CD4-positive, alpha-beta memory T cell (primary cell): Measurements from ENCODE around the gene RPTN. TPM values are rescaled to one million over a fixed set of nuclear protein-coding genes. Genes with fewer than 3 reads are reported as not detected.

Experiments used
- CTCF ChIA-PET: fragments of 350-600 bp; sonication (Branson Sonifier 250); formaldehyde crosslinking; loops from one replicate; lab custom pipeline; 2021; ENCODE audit warnings: inconsistent platforms; ENCODE audit not compliant: partially characterized antibody; lab: Charles Lee
- POLR2A ChIA-PET: fragments of 350-600 bp; sonication (Branson Sonifier 250); formaldehyde crosslinking; loops from one replicate; lab custom pipeline; 2021; ENCODE audit not compliant: partially characterized antibody; lab: Charles Lee
- DNase-seq, 5 donors: peaks; one replicate each; pipeline versions ENCODE4 v3.0.0 to v3.0.0-alpha.2; 2020 to 2022; ENCODE audit warnings: mixed read lengths in 1 of 5
- H3K27ac ChIP-seq: one replicate; pipeline ENCODE4 v1.7.0; 2013; ENCODE audit warnings: low read depth, low read length
- H3K27me3 ChIP-seq: 2 replicates; pipeline ENCODE4 v1.7.0; 2013; ENCODE audit warnings: mild to moderate bottlenecking, low read length, moderate library complexity; ENCODE audit not compliant: insufficient read depth
- H3K36me3 ChIP-seq: 2 replicates; pipeline ENCODE4 v1.7.0; 2013; ENCODE audit warnings: mild to moderate bottlenecking, low read length, moderate library complexity; ENCODE audit not compliant: insufficient read depth
- H3K4me1 ChIP-seq: 2 replicates; pipeline ENCODE4 v1.7.0; 2013; ENCODE audit warnings: mild to moderate bottlenecking, low read length, moderate library complexity; ENCODE audit not compliant: insufficient read depth
- H3K4me3 ChIP-seq, 2 donors: one replicate each; pipeline ENCODE4 v1.7.0; 2013; ENCODE audit warnings: low read length in 2 of 2, mild to moderate bottlenecking in 1 of 2
- H3K9me3 ChIP-seq, 2 donors: one replicate each; pipeline ENCODE4 v1.7.0; 2013; ENCODE audit warnings: low read length in 2 of 2, control low read depth in 1 of 2; ENCODE audit not compliant: control insufficient read depth in 1 of 2
- H3K27ac Mint-ChIP-seq, 7 donors: one replicate each; pipeline ENCODE4 v1.8.0; 2020 to 2021; ENCODE audit warnings: mixed read lengths in 7 of 7, mild to moderate bottlenecking in 6 of 7, inconsistent platforms in 3 of 7, moderate library complexity in 3 of 7
- H3K27me3 Mint-ChIP-seq, 2 donors: one replicate each; pipeline ENCODE4 v1.8.0; 2020 to 2021; ENCODE audit warnings: mixed read lengths in 2 of 2
- H3K36me3 Mint-ChIP-seq, 2 donors: one replicate each; pipeline ENCODE4 v1.8.0; 2020 to 2021; ENCODE audit warnings: mixed read lengths in 2 of 2, inconsistent platforms in 1 of 2, mild to moderate bottlenecking in 1 of 2
- H3K4me1 Mint-ChIP-seq, 4 donors: one replicate each; pipeline ENCODE4 v1.8.0; 2020 to 2021; ENCODE audit warnings: mixed read lengths in 4 of 4, mild to moderate bottlenecking in 1 of 4
- H3K4me3 Mint-ChIP-seq, 8 donors: one replicate each; pipeline ENCODE4 v1.8.0; 2020 to 2021; ENCODE audit warnings: mixed read lengths in 8 of 8, mild to moderate bottlenecking in 7 of 8, moderate library complexity in 6 of 8, inconsistent platforms in 3 of 8
- H3K9me3 Mint-ChIP-seq, 8 donors: one replicate each; pipeline ENCODE4 v1.8.0; 2020 to 2021; ENCODE audit warnings: mixed read lengths in 8 of 8, mild to moderate bottlenecking in 5 of 8, inconsistent platforms in 3 of 8, moderate library complexity in 1 of 8
- intact Hi-C: fragments of 100-400 bp; cut with micrococcal nuclease; formaldehyde crosslinking; loops from one replicate; pipeline ENCODE4 v1.15.1; 2023
- polyA plus RNA-seq, 2 donors: library from polyadenylated mRNA; unstranded; fragments of 300-500 nt; fragmentation: Illumina TruSeq; gene quantifications; one replicate each; pipeline ENCODE4 v1.2.3, GENCODE V29; 2021
- total RNA-seq, 2 experiments: library from RNA; stranded (reverse); gene quantifications; one replicate each; pipeline ENCODE4 v1.2.3, GENCODE V29; 2021

Gene RPTN
- total and polyA plus RNA-seq, 4 experiments from 2014 or later = not detected

GRCh38 chr1:152130186-152130585, 28.8 kb downstream of the RPTN start:
- no peak overlapping the region for H3K4me3 Mint-ChIP-seq
- POLR2A ChIA-PET = no interaction called here
- Histone ChIP-seq H3K36me3 (no peaks in the 10 kb centered on the region), H3K9me3 (no peaks in the 10 kb centered on the region), H3K27ac (no peak overlapping the region), H3K27me3 (peaks cover 20% of the 10 kb centered on the region), H3K4me3 (no peak overlapping the region), H3K4me1 (no peaks in the 10 kb centered on the region)
- no peaks in the 10 kb centered on the region for H3K36me3 Mint-ChIP-seq
- peaks cover 42 to 51% of the 10 kb centered on the region in 2 donors for H3K27me3 Mint-ChIP-seq
- DNase-seq = no peak
- no peak overlapping the region for H3K27ac Mint-ChIP-seq
- H3K9me3 Mint-ChIP-seq = peaks cover 0 to 27% (median 18%) of the 10 kb centered on the region in 8 donors
- intact Hi-C loops = no loop called here
- H3K4me1 Mint-ChIP-seq = no peaks in the 10 kb centered on the region
- CTCF ChIA-PET = no interaction called here

DNA sequence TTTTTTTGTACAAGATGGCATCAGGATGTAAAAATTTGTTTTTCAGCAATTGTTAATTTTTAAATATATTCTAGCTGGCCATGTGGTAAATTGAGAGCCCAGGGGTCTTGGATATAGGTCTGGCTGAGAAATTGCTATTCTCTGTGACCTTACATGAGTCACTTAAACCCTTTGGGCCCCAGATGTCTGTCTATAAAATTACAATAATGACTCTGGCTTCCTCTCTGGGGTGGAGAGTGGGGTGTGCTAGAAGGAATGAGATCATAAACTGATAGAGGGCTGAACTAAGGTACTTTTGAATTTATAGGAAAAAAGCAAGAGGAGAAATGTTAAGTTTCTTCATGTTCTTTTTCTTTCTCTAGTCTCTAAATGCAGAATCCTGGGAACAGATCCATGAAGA, 31.4 kb downstream of the RPTN start:
- intact Hi-C loops = no loop called here
- Mint-ChIP-seq H3K36me3 (no peaks in the 10 kb centered on the region), H3K4me3 (no peak overlapping the region), H3K4me1 (no peaks in the 10 kb centered on the region), H3K27me3 (peaks cover 44 to 55% of the 10 kb centered on the region in 2 donors), H3K27ac (no peak overlapping the region), H3K9me3 (peaks cover 0 to 17% (median 6%) of the 10 kb centered on the region in 8 donors)
- no peaks in the 10 kb centered on the region for H3K9me3 ChIP-seq
- CTCF ChIA-PET = no interaction called here
- no peak overlapping the region for H3K4me3 ChIP-seq
- peaks cover 20% of the 10 kb centered on the region for H3K27me3 ChIP-seq
- no peaks in the 10 kb centered on the region for H3K4me1 ChIP-seq
- H3K36me3 ChIP-seq = no peaks in the 10 kb centered on the region
- POLR2A ChIA-PET = no interaction called here
- no peak overlapping the region for H3K27ac ChIP-seq
- DNase-seq = no peak

GRCh38 chr1:152125834-152126443, 33.1 kb downstream of the RPTN start:
- H3K27me3 ChIP-seq = peaks cover 28% of the 10 kb centered on the region
- no peak for DNase-seq
- Mint-ChIP-seq H3K4me1 (no peaks in the 10 kb centered on the region), H3K27me3 (peaks cover 52 to 59% of the 10 kb centered on the region in 2 donors), H3K27ac (no peak overlapping the region), H3K36me3 (no peaks in the 10 kb centered on the region), H3K9me3 (peaks cover 0 to 6% (median 2%) of the 10 kb centered on the region in 8 donors), H3K4me3 (no peak overlapping the region)
- H3K27ac ChIP-seq = no peak overlapping the region
- ChIA-PET CTCF (interaction anchor here (1.2 kb wide), 1 partner anchor 60 kb away, joined by 3 read pairs; no protein-coding TSS in a partner anchor), POLR2A (no interaction called here)
- no peaks in the 10 kb centered on the region for H3K36me3 ChIP-seq
- H3K4me1 ChIP-seq = no peaks in the 10 kb centered on the region
- no peaks in the 10 kb centered on the region for H3K9me3 ChIP-seq
- intact Hi-C loops = no loop called here
- no peak overlapping the region for H3K4me3 ChIP-seq

- H3K27ac Mint-ChIP-seq = no peak overlapping the region
- peaks cover 18 to 37% of the 10 kb centered on the region in 2 donors for H3K27me3 Mint-ChIP-seq
Measured at GRCh38 chr1:152118915-152119314, 40.1 kb downstream of the RPTN start.

DNA sequence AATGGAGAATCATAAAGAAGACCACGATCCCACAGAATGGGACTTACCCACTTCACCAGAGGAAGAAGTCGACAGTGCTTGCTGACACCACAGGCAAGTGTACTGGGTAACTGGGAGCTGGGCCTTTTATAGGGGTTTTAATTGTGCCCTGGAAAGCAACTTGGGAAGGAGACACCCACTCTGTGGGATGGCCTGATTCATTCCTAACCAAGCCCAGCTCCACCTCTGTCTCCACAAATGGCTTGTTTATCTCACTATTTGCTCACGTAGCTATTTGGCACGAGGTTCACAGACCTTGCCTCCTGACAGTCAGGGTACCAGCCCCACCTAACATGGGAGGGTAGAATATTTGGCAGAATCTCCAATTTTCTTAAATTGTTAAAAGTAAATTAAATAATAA, 43.7 kb downstream of the RPTN start, which contains the start of gene TCHH:
TSS of gene TCHH (minus strand) at position 101 of the 400 bp plus-strand sequence. CDS start 1,364 bp downstream, outside the sequence.
- peaks cover 0 to 3% (median 0%) of the 10 kb centered on the region in 8 donors for H3K9me3 Mint-ChIP-seq
- no peak within 1 kb of the TSS for H3K27ac ChIP-seq
- no peak for DNase-seq
- ChIA-PET CTCF (no interaction called here), POLR2A (no interaction called here)
- H3K9me3 ChIP-seq = no peaks in the 10 kb centered on the region
- H3K4me1 Mint-ChIP-seq = no peaks in the 10 kb centered on the region
- intact Hi-C loops = loop anchor here (10.0 kb wide), 1 partner anchor 61 kb away; no protein-coding TSS in a partner anchor
- no peak within 1 kb of the TSS for H3K4me3 ChIP-seq
- no peak within 1 kb of the TSS for H3K27ac Mint-ChIP-seq
- no peaks in the 10 kb centered on the region for H3K36me3 Mint-ChIP-seq
- no peak within 1 kb of the TSS for H3K4me3 Mint-ChIP-seq
- peaks cover 18% of the 10 kb centered on the region for H3K27me3 ChIP-seq
- no peaks in the 10 kb centered on the region for H3K36me3 ChIP-seq
- H3K27me3 Mint-ChIP-seq = peaks cover 10 to 31% of the 10 kb centered on the region in 2 donors
- peaks cover 21% of the 10 kb centered on the region for H3K4me1 ChIP-seq

More at GRCh38 chr1:152118915-152119314, 40.1 kb downstream of the RPTN start:
- ChIA-PET POLR2A (no interaction called here), CTCF (no interaction called here)
- Histone ChIP-seq H3K4me1 (no peaks in the 10 kb centered on the region), H3K27ac (no peak overlapping the region), H3K27me3 (peaks cover 17% of the 10 kb centered on the region), H3K9me3 (no peaks in the 10 kb centered on the region), H3K4me3 (no peak overlapping the region), H3K36me3 (no peaks in the 10 kb centered on the region)
- peaks cover 0 to 2% (median 0%) of the 10 kb centered on the region in 8 donors for H3K9me3 Mint-ChIP-seq
- no peaks in the 10 kb centered on the region for H3K36me3 Mint-ChIP-seq
- H3K4me3 Mint-ChIP-seq = no peak overlapping the region
- intact Hi-C loops = loop anchor here (10.0 kb wide), 1 partner anchor 64 kb away; no protein-coding TSS in a partner anchor
- DNase-seq = no peak
- H3K4me1 Mint-ChIP-seq = no peaks in the 10 kb centered on the region

DNA sequence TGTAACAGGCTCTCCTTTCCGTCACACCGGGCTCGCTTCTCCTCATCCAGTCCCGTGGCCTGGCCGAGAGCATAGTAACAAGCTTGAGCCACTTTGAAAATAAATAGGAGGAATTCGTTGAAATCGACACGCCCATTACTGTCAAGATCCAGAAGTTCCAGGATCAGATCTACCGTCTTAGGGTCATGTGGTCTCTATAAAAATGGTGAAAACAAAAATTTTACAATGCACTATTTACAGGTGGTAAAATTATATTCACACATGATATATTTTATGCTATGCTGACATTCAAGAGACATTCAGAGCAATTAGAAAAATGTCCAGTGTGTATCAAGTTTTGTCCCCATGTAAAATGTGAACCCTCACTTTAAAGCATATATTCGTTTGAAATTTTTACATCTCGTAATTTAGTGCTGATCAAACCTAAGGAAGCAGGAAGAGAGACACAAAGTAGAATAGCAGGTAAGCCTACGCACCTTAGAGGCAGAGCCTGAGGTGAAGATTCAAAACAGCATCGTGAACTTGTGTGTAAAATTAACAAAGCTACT, 46.1 kb downstream of the RPTN start:
- no peak for DNase-seq
- peaks cover 0 to 5% (median 3%) of the 10 kb centered on the region in 8 donors for H3K9me3 Mint-ChIP-seq
- H3K4me3 ChIP-seq = peak overlapping the region in 1 of 2 donors; percentile 49
- H3K36me3 Mint-ChIP-seq = no peaks in the 10 kb centered on the region
- peaks cover 0 to 5% (median 4%) of the 10 kb centered on the region in 4 donors for H3K4me1 Mint-ChIP-seq
- no peaks in the 10 kb centered on the region for H3K36me3 ChIP-seq
- CTCF ChIA-PET = interaction anchor here (1.0 to 2.2 kb wide), 2 partner anchors 60 to 74 kb away, joined by 3 to 7 read pairs; no protein-coding TSS in a partner anchor
- H3K27me3 ChIP-seq = peaks cover 37% of the 10 kb centered on the region
- peaks cover 44% of the 10 kb centered on the region for H3K4me1 ChIP-seq
- H3K9me3 ChIP-seq = no peaks in the 10 kb centered on the region
- H3K27me3 Mint-ChIP-seq = peaks cover 10 to 32% of the 10 kb centered on the region in 2 donors
- H3K27ac Mint-ChIP-seq = no peak overlapping the region
- peak overlapping the region in 2 of 8 donors; percentile 3 to 12 for H3K4me3 Mint-ChIP-seq
- H3K27ac ChIP-seq = no peak overlapping the region
- intact Hi-C loops = loop anchor here (10.0 kb wide), 1 partner anchor 58 kb away; no protein-coding TSS in a partner anchor
- POLR2A ChIA-PET = no interaction called here
